Airway epithelial cell (primary cell): Measurements from ENCODE around the gene MAB21L1. TPM values are rescaled to one million over a fixed set of nuclear protein-coding genes. Genes with fewer than 3 reads are reported as not detected.

Experiments
- total RNA-seq: library from RNA; depleted of rRNA; stranded (reverse); fragments of >200 nt; gene quantifications from 2 replicates; pipeline ENCODE4 v1.2.3, GENCODE V29; 2015

Gene MAB21L1
- total RNA-seq, result 0.28 TPM in 2 replicates

GRCh38 chr13:35475960-35476943 is at the start of gene MAB21L1:
TSS of gene MAB21L1 (minus strand) at chr13:35476689. CDS start at chr13:35476138, 551 bp downstream.

